GM10266 (cell line): Measurements from ENCODE around the gene ASMTL.
"Not testable (repeated sequence)": the region's sequence is repeated elsewhere in the genome, so short reads cannot be mapped to it uniquely, and the experiment has no call there.

Source experiments
- DNase-seq: peaks from one replicate; pipeline ENCODE4 v3.0.0; 2012; ENCODE audit errors: extremely low spot score
- TF ChIP-seq, protein P1 (sequence below): IDR thresholded peaks from 2 replicates; pipeline ENCODE4 v1.5.1; 2012; ENCODE audit warnings: mild to moderate bottlenecking, low read depth; ENCODE audit not compliant: control insufficient read depth, insufficient read depth; ENCODE audit errors: missing control alignments

The ASMTL gene

DNA sequence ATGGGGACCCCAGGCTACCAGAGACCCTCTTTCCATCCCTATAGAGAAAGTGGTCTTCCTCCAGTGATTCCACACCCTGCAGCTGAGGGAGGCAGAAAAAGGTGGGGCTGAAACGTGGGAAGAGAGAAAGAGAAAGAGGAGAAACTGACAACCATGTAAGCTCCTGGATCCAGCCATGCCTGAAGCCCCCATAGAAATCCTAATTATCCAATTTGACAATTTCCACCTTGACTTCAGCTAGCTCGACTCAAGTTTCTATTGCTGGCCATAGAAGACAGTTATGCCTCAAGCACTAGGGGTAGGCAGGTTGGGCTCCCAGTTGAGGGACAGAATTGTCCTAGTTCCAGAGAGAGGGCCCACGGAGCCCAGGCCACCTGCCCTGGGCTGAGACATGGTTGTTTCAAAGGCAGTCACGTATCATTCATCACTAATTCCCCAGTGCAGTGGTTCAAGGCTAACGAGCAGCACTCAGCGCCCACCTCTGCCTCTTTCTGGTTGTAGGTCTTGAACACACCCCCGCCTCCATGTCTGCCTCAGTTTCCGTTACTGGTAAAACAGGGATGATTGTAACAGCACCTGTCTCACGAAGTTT lies 39.8 kb upstream of the ASMTL start:
- no peak for DNase-seq
- TF ChIP-seq, protein P1, sequence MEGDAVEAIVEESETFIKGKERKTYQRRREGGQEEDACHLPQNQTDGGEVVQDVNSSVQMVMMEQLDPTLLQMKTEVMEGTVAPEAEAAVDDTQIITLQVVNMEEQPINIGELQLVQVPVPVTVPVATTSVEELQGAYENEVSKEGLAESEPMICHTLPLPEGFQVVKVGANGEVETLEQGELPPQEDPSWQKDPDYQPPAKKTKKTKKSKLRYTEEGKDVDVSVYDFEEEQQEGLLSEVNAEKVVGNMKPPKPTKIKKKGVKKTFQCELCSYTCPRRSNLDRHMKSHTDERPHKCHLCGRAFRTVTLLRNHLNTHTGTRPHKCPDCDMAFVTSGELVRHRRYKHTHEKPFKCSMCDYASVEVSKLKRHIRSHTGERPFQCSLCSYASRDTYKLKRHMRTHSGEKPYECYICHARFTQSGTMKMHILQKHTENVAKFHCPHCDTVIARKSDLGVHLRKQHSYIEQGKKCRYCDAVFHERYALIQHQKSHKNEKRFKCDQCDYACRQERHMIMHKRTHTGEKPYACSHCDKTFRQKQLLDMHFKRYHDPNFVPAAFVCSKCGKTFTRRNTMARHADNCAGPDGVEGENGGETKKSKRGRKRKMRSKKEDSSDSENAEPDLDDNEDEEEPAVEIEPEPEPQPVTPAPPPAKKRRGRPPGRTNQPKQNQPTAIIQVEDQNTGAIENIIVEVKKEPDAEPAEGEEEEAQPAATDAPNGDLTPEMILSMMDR: no peak

DNA sequence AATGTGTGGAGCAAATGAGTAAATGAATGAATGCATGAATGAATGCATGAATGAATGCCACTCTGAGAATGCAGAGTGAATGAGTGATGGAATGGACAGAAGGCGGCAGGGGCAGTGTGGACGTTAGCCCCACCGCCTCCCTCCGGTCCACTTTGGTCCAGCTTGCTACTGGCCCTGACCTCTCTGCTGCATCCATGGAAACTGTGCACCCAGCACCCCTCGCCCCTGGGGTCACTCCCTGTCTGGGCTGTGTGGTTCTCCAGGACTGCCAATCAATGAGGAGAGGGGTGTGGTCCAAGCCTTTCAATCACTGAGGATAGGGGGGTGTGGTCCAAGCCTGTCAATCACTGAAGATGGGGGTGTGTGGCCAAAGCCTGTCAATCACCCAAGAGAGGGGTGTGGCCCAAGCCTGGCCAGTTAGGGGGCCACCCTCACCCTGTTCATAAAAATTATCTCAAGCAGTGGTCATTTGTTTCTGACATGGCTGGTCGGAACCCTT lies 39.2 kb upstream of the ASMTL start:
- DNase-seq: peak; percentile 86
- TF ChIP-seq, protein P1: no peak

DNA sequence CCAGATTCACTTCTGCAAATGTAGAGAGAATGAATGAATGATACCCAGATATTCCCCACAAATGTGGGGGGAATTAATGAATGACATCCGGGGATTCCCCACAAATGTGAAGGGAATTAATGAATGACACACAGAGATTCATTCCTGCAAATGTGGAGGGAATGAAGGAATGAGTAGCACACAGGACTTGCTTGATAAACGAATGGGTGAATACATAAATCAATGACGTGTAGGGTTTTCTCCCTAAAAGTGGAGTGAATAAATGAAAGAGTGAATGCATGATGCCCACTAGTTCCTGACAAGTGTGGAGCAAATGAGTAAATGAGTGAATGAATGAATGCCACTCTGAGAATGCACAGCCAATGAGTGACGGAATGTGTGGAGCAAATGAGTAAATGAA lies 38.5 kb upstream of the ASMTL start:
- not testable (repeated sequence) for DNase-seq

DNA sequence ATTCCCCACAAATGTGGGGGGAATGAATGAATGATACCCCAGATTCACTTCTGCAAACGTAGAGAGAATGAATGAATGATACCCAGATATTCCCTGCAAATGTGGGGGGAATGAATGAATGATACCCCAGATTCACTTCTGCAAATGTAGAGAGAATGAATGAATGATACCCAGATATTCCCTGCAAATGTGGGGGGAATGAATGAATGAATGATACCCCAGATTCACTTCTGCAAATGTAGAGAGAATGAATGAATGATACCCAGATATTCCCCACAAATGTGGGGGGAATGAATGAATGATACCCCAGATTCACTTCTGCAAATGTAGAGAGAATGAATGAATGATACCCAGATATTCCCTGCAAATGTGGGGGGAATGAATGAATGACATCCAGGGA lies 38.0 kb upstream of the ASMTL start:
- DNase-seq: not testable (repeated sequence)

DNA sequence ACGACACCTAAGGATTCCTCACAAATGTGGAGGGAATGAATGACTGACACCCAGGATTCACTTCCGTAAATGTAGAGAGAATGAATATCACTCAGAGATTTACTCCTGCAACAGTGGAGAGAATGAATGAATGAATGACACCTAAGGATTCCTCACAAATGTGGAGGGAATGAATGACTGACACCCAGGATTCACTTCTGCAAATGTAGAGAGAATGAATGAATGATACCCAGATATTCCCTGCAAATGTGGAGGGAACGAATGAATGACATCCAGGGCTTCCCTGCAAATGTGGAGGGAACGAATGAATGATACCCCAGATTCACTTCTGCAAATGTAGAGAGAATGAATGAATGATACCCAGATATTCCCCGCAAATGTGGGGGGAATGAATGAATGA lies 36.6 kb upstream of the ASMTL start:
- not testable (repeated sequence) for DNase-seq

DNA sequence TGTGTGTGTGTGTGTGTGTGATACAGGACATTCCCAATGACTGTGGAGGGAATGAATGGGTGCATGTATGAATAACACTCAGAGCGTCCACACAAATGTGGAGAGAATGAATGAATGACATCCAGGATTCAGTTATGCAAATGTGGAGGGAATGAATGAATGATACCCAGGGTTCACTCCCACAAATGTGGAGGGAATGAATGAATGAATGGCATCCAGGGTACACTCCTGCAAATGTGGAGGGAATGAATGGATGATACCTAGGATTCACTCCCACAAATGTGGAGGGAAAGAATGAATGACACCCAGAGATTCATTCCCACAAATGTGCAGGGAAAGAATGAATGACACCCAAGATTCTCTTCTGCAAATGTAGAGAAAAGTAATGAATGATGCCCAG lies 36.0 kb upstream of the ASMTL start:
- DNase-seq: no peak
- TF ChIP-seq, protein P1: no peak

DNA sequence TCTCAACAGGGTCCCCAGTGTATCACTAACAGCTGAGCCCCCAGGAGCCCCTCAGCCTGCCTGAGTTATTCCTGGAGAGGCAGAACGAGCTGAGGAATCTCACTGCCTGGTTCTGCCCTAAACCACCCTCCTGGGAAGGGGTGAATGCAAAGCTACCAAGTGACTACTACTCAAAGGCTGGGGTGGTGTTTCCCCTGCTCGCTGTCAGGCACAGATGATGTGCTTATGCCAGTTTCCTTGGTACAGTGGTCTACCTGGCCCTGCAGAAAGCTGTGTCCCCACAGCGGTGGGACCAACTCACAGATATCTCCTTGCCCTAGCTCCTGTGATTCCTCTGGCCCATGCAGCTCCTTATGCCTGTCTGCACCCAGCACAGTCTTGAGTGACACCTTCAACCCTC lies 35.4 kb upstream of the ASMTL start:
- DNase-seq: no peak

DNA sequence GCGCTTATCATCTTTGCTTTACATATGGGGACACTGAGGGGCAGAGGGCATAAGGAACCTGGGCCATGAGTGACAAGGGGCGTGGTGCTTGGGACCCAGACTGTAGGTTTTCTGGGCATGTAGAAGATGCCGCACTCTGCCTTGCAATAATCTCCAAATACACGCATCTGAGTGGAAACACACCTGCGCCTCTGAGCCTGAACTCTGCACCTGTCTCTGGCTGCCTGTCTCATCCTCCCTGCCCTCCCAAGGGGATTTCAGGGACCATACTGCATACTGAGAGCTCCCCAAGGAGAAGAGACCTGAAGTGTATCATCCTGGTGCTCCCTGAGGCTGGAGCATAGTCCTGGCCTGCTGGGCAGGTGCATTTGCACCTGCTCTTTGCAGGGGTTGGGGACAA lies 34.7 kb upstream of the ASMTL start:
- no peak for DNase-seq
- TF ChIP-seq, protein P1: no peak

More for the DNA sequence above, 35.4 kb upstream of the ASMTL start:
- TF ChIP-seq, protein P1: no peak

DNA sequence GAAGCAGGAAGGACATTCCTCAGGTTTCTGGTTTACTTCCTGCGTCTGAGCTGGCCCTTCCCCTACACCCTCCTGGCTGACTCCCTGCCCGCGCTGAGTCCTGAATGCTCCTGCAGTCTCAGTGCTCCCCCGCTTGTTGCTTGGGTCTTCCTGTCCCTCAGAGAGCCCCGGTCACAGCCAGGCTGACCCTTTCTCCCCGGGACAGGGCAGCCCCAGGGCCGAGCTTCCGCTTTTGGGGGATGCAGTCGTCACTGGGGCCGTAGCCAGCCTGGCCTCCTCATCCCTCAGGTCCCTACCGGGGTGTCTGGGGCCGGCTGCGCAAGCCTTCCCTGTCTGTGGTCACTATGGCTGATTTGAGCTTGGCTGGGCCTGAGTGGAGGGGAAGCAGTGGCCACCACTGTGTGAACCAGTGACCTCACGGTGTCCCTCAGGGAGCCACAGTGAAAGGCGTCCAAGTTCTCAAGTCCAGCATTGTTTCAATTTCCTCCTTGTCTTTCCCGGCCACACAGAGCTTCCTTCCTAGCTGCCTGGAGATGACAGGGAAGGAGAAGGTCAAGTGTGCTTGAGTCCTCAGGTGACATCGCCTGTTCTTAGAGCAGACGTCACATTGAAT lies 34.1 kb upstream of the ASMTL start:
- DNase-seq: no peak
- TF ChIP-seq, protein P1: no peak
